Putamen (tissue), 1 donor: ENCODE results near the gene PDXP.
A peak's percentile ranks its signal among the peaks of the same experiment; 100 is the strongest.
"Not testable (repeated sequence)": the region's sequence is repeated elsewhere in the genome, so short reads cannot be mapped to it uniquely, and the experiment has no call there.

Experiments
- DNase-seq: peaks from one replicate; pipeline ENCODE4 v3.0.0-alpha.2; 2016; ENCODE audit warnings: low spot score

Gene PDXP

DNA sequence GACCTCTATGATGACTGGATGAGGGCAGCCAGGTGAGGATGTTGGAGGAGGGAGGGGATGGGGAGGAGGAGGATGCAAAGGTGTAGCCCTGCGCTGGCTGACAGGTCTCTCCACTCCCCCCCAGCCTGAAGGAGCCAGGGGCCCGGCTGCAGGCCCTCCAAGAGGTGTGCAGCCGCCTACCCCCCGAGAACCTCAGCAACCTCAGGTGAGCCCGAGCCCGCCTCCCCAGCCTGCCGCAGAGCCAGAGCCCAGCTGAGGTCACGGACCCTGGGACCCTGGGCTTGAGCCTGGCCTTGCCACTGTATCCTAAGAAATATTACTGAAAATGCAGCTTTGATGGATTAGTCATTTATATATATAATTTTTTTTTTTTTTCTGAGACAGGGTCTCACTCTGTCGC is 11.2 kb upstream of the PDXP start:
- DNase-seq = no peak

- no peak for DNase-seq
Measured at GRCh38 chr22:37647928-37648327, 10.6 kb upstream of the PDXP start.

DNA sequence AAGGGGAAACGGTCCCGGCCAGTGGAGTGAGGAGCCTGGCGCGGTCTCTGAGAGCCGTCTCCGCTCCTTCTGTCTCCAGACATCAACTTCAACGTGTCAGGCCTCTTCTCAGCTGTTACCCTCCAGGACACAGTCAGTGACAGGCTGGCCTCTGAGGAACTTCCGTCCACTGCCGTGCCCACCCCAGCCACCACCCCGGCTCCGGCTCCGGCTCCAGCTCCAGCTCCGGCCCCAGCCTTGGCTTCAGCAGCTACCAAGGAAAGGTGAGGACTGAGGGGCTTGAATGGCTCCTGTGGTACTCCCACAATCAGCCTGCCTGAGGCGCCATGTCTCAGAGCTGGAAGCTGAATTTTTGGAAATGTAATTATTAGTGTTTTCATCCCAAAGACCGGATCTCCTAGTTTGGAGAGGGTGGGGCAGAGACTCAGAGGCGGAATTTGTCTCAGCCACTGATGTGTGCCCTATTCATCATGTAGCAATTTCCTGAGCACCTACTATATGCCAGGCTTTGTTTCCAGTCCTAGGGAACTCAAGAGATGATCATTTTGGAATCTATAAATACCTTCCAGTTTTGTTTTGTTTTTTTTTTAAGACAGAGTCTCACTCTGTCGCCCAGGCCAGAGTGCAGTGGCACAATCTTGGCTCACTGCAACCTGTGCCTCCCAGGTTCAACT is 7.9 kb upstream of the PDXP start:
- no peak for DNase-seq

DNA sequence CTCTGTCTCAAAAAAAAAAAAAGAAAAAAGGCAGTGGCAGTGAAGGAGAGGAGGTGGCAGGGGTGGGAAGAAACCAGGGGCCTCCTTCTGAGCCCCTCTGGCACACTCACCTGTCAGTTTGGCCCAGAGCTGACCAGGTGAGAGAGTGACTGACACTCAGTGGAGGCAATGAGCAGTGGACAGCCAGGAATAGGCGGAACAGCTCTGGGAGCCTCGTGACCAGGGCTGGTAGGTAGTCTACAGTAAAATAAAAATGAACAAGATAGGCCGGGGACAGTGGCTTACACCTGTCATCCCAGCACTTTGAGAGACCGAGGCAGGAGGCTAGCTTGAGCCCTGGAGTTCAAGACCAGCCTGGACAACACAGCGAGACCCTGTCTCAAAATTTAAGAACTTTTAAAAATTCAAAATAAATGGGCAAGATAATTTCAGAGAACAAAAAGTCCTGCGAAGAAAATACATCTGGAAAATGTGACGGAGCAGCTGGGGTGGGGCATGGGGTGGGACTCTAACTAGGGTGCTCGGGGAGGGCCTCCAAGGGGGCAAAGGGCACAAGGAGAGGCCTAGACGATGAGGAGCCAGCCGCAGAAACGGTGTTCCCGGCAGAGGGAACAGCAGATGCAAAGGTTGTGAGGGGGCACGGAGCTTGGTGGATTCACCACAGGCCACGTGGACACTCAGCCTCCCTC is 3.8 kb upstream of the PDXP start:
- DNase-seq = no peak

DNA sequence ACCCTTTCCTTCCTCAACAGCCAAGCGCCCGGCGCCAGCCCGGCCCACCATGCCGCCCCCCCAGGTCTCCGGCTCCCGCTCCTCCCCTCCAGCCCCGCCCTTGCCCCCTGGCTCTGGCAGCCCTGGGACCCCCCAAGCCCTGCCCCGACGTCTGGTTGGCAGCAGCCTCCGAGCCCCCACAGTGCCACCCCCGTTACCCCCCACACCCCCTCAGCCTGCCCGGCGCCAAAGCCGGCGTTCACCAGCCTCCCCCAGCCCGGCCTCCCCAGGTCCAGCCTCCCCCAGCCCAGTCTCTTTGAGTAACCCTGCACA is 3.3 kb upstream of the PDXP start:
- no peak for DNase-seq

- DNase-seq = not testable (repeated sequence)
Measured at GRCh38 chr22:37656583-37656982, 1.9 kb upstream of the PDXP start.

DNA sequence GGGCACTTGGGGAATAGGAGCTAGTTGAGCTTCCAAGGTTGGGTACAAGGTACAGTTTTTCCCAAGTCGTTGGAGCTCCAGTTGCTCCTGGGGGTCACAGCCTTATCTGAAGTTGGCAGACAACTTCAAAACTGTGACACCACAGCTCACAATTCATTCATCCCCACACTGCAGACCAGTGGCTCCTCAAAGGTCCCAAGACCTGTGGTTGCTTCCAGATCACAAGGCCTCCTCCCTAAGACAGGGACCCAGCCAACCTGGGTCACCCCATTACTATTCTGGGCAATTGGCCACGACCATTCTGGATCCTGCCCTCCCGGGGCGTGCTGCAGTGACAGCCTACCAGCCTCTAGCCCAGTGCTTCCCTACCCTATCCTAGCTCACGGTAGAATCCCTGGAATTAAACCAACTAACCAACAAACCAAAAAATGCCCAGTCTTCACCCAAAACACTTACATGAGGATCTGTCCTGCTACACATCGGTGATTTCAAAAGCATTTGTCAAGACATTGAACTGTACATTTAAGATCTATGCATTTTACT is 862 bp upstream of the PDXP start:
- DNase-seq = no peak

GRCh38 chr22:37659066-37659896 is 758 bp downstream of the PDXP start:
- no peak for DNase-seq

DNA sequence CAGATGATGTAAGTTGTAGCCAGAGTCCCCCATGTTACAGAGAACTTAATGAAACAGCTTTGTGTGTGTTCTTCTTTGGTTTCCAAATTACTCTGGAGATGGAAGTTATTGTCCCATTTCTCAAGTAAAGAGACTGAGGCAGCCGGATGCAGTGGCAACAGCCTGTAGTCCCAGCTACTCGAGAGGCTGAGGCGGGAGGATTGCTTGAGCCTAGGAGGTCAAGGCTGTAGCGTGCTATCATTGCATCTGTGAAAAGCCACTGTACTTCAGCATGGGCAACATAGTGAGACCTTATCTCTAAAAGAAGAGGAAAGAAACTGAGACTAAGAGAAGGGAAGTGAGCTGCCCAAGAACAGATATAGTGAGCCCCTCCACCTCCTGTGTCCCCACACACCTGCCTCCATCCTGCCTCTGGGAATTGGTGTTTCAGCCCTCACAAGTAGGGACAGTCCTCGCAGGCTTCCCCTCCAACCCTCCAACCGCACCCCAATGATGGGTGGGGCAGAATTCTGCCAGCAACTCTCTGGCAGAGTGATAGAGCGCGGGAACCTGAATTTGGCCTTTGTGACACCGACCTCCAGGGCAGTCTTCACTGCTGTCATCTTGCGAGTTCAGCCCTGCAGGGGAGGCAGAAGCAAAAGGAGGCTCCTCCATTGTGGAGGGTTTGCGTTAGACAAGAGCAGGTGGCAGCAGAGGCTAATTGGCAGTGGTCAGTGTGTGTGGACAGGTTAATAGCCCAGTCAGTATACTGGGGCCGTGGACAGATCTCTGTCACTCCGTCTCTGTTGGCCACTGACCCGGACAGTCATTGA is 1.6 kb downstream of the PDXP start:
- DNase-seq = no peak

DNA sequence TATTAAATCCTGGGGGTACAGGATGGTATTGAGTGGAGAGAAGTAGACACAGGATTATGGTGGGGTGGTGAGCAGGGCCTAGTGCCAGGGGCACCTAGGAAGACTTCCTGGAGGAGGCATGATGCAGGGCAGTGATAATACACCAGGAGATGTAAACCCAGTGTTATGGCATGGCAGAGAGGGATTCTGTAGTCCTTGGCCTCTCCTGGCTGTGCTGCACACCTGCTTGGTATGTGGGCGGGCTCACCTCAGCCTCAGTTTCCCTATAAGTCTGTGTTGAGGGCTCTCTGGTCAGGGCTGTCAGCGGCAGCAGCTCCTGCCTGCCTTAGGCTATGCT is 2.2 kb downstream of the PDXP start:
- no peak for DNase-seq

DNA sequence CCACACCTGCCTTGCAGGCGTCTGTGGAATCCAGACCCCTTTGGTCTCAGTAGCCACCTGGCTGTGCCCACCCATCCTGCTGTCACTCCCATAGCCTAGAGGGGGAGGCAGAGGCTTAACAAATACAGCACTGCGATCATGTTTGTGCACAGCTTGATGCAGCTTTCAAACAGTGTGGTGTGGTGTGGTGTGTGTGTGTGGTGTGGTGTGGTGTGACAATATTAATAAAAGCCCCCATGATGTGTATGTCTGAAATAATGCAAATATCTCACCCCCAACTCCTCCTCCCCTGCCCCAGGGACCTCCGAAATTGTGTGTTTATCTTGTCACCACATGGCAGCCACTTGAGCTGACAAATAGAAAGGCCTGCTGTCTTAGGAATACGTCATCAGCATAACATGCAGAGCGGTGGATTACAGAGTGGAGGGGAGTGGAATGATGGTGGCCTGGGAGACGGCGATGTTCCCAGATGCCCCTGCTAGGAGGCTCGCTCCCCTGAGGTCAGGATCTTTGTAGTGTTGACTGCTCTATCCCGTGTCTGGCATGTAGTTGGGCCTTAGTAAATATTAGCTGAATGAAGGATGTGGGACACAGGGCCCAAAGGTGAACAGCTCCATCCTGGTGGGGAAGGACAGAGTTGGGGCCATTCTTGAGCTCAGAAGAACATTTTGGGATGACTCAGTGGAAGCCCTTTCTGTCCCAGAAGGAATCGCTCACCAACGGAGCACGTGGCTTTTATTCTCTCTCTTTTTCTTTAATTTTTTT is 2.8 kb downstream of the PDXP start:
- DNase-seq = no peak

- DNase-seq = no peak
Measured at GRCh38 chr22:37662039-37662438, 3.5 kb downstream of the PDXP start.

GRCh38 chr22:37663521-37664140 is 5.1 kb downstream of the PDXP start:
- DNase-seq = no peak

- DNase-seq = peak; percentile 94
Measured at GRCh38 chr22:37664249-37665101, 6.0 kb downstream of the PDXP start.

DNA sequence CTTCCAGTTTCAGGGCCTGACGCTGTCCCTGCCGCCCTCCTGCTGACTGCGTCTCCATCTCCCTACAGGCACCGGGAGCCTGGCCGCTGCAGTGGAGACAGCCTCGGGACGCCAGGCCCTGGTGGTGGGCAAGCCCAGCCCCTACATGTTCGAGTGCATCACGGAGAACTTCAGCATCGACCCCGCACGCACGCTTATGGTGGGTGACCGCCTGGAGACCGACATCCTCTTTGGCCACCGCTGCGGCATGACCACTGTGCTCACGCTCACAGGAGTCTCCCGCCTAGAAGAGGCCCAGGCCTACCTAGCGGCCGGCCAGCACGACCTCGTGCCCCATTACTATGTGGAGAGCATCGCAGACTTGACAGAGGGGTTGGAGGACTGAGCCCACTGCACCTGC is 7.0 kb downstream of the PDXP start:
- no peak for DNase-seq

DNA sequence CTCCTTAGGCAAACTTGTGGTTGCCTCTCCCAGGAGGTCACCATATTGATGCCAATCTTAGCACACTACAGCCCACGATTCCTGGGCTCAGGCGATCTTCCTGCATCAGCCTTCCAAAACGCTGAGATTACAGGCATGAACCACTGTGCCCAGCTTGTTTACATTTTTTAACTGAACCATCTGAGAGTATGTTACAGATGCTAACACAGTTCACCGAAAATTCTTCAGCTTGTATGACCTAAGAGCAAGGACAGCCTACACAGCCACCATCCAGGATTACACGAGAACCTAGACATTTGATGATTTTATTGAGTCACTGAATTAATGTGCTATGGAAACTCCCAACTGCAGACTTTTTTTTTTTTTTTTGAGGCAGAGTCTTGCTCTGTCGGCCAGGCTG is 11.1 kb downstream of the PDXP start:
- DNase-seq = no peak

DNA sequence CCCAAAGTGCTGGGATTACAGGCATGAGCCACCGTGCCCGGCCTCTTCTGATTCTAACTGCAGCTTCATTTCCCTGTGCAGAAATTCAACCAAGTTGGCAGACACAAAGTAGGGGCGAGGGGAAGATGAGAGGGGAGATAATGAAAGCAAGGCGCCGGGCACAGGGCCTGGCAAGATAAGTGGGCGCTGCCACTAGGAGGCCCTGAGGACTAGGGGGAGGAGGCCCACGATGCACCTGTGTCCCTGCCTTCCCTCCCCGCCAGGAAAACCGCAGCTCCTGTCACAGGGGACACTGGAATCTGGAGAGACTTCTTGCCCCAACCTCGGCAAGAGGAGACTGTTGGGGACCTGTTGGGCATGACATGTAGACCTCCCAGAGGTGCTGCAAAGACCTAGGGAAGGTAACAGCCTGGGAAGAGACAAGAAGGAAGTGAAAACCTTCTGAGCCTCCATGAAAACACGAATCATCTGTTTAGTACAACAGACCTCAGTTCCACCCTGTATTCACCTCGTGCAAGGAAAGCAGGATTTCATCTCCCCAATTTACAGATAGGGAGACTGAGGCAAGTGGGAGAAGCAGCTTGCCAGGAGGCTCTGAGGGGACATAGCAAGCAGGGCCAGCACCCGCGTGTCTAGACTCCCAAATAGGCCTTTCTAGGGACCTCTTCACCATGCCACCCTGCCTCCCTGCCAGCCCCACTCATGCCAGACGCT is 13.8 kb downstream of the PDXP start:
- no peak for DNase-seq

DNA sequence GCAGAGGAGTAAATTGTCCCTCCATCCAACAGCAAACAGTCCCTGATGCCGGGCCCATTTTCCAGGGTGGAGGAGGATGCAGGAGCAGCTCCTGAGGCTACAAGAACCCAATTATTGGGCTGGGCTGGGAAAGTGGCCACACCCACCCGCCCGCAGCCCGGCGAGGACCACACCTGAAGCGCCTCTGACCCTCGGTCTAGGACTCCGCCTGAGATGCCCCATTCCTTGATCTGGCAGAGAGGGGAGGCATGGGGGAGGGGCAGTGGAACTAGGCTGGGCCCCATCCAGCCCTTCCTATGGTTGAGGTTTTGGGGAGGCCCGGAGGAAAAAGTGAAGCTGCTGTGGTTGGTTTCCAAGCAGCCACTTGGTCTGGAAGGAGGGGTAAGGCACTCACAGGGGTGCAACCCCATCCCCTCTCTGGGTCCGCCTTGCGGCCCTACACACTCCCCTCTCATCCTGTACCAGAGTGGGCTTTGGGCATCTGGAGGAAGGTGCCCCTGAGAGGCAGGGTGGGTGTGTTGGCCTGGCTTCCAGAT is 14.5 kb downstream of the PDXP start:
- no peak for DNase-seq

GRCh38 chr22:37674248-37674647 is 15.7 kb downstream of the PDXP start:
- DNase-seq = no peak
